Measurements from ENCODE around the gene KIF3B. TPM values are rescaled to one million over a fixed set of nuclear protein-coding genes. Genes with fewer than 3 reads are reported as not detected.
"Not testable (repeated sequence)": the region's sequence is repeated elsewhere in the genome, so short reads cannot be mapped to it uniquely, and the experiment has no call there.

KIF3B gene
- polyA plus RNA-seq, 1 donor (not counting 4 experiments of a cell fraction or from before 2014, with no cell fraction given): 20.3 TPM

- Histone ChIP-seq H3K27me3 (ENCODE audit: control insufficient read depth, extremely low read depth, insufficient read depth, low read length) (no peaks in the 10 kb centered on the region), H3K27ac (ENCODE audit: control insufficient read depth, insufficient read depth, low read length) (no peak overlapping the region), H3K9me1 (ENCODE audit: control insufficient read depth, extremely low read depth, insufficient read depth, low read length) (no peaks in the 10 kb centered on the region), H3K36me3 (ENCODE audit: control insufficient read depth in 2 of 2, extremely low read depth in 1 of 2, insufficient read depth in 2 of 2, low read length in 2 of 2) (no peaks in the 10 kb centered on the region), H3K4me2 (ENCODE audit: control insufficient read depth, extremely low read depth, insufficient read depth, low read depth, low read length) (no peak overlapping the region), H4K20me1 (ENCODE audit: control insufficient read depth, extremely low read depth, insufficient read depth, low read length) (no peaks in the 10 kb centered on the region), H3K4me3 (ENCODE audit: control insufficient read depth in 2 of 3, extremely low read depth in 1 of 3, insufficient read depth in 2 of 3, low read depth in 1 of 3, low read length in 3 of 3) (no peak overlapping the region), H2AFZ (ENCODE audit: control insufficient read depth, low read length) (no peak overlapping the region), H3K9me3 (ENCODE audit: control insufficient read depth, low read depth, low read length) (no peaks in the 10 kb centered on the region), H3K9ac (ENCODE audit: control insufficient read depth, extremely low read depth, insufficient read depth, low read length) (no peak overlapping the region), H3K4me1 (ENCODE audit: control insufficient read depth, extremely low read depth, insufficient read depth, low read length) (no peaks in the 10 kb centered on the region), H3K79me2 (ENCODE audit: control insufficient read depth, insufficient read depth, low read length) (peaks cover 10% of the 10 kb centered on the region)
- DNase-seq (ENCODE audit: low read depth, low spot score): no peak
- TF ChIP-seq CTCF (optimal IDR thresholded peaks at IDR 0.05 in 1 of 3, IDR thresholded peaks at IDR 0.05 in 1 of 3, conservative IDR thresholded peaks at IDR 0.05 in 1 of 3; ENCODE audit: extremely low read depth in 1 of 3, insufficient read depth in 2 of 3, low read length in 3 of 3) (no peak), EZH2 (IDR thresholded peaks at IDR 0.05; ENCODE audit: low read length) (no peak)
- dilution Hi-C loops (cut with MboI; ENCODE audit: extremely low pct_ligation_motif_present, low sequenced_read_pairs): no loop called here
- FAIRE-seq: no peak
Observed at GRCh38 chr20:32380745-32381144, 103.3 kb downstream of the KIF3B start.

- no peaks in the 10 kb centered on the region for H3K9me3 ChIP-seq (ENCODE audit: control insufficient read depth, low read depth, low read length)
- peaks cover 11% of the 10 kb centered on the region for H3K79me2 ChIP-seq (ENCODE audit: control insufficient read depth, insufficient read depth, low read length)
- H3K27me3 ChIP-seq (ENCODE audit: control insufficient read depth, extremely low read depth, insufficient read depth, low read length): no peaks in the 10 kb centered on the region
- dilution Hi-C loops (cut with MboI; ENCODE audit: extremely low pct_ligation_motif_present, low sequenced_read_pairs): no loop called here
- no peak for DNase-seq (ENCODE audit: low read depth, low spot score)
- no peak overlapping the region for H3K4me2 ChIP-seq (ENCODE audit: control insufficient read depth, extremely low read depth, insufficient read depth, low read depth, low read length)
- H3K9me1 ChIP-seq (ENCODE audit: control insufficient read depth, extremely low read depth, insufficient read depth, low read length): no peaks in the 10 kb centered on the region
- H3K4me1 ChIP-seq (ENCODE audit: control insufficient read depth, extremely low read depth, insufficient read depth, low read length): no peaks in the 10 kb centered on the region
- no peak overlapping the region for H3K27ac ChIP-seq (ENCODE audit: control insufficient read depth, insufficient read depth, low read length)
- H2AFZ ChIP-seq (ENCODE audit: control insufficient read depth, low read length): no peak overlapping the region
- H3K4me3 ChIP-seq (ENCODE audit: control insufficient read depth in 2 of 3, extremely low read depth in 1 of 3, insufficient read depth in 2 of 3, low read depth in 1 of 3, low read length in 3 of 3): no peak overlapping the region
- TF ChIP-seq EZH2 (IDR thresholded peaks at IDR 0.05; ENCODE audit: low read length) (no peak), CTCF (optimal IDR thresholded peaks at IDR 0.05 in 1 of 3, IDR thresholded peaks at IDR 0.05 in 1 of 3, conservative IDR thresholded peaks at IDR 0.05 in 1 of 3; ENCODE audit: extremely low read depth in 1 of 3, insufficient read depth in 2 of 3, low read length in 3 of 3) (no peak)
- peaks cover 0 to 1% of the 10 kb centered on the region in 2 experiments for H3K36me3 ChIP-seq (ENCODE audit: control insufficient read depth in 2 of 2, extremely low read depth in 1 of 2, insufficient read depth in 2 of 2, low read length in 2 of 2)
- no peaks in the 10 kb centered on the region for H4K20me1 ChIP-seq (ENCODE audit: control insufficient read depth, extremely low read depth, insufficient read depth, low read length)
- no peak for FAIRE-seq
- H3K9ac ChIP-seq (ENCODE audit: control insufficient read depth, extremely low read depth, insufficient read depth, low read length): no peak overlapping the region
Observed at GRCh38 chr20:32382102-32382950, 104.9 kb downstream of the KIF3B start.

- H3K27ac ChIP-seq (ENCODE audit: control insufficient read depth, insufficient read depth, low read length); H3K9me1 ChIP-seq (ENCODE audit: control insufficient read depth, extremely low read depth, insufficient read depth, low read length); H3K27me3 ChIP-seq (ENCODE audit: control insufficient read depth, extremely low read depth, insufficient read depth, low read length); dilution Hi-C loops (cut with MboI; ENCODE audit: extremely low pct_ligation_motif_present, low sequenced_read_pairs); H3K4me2 ChIP-seq (ENCODE audit: control insufficient read depth, extremely low read depth, insufficient read depth, low read depth, low read length); H3K4me3 ChIP-seq (ENCODE audit: control insufficient read depth in 2 of 3, extremely low read depth in 1 of 3, insufficient read depth in 2 of 3, low read depth in 1 of 3, low read length in 3 of 3); FAIRE-seq; H3K36me3 ChIP-seq (ENCODE audit: control insufficient read depth in 2 of 2, extremely low read depth in 1 of 2, insufficient read depth in 2 of 2, low read length in 2 of 2); H3K9me3 ChIP-seq (ENCODE audit: control insufficient read depth, low read depth, low read length); H4K20me1 ChIP-seq (ENCODE audit: control insufficient read depth, extremely low read depth, insufficient read depth, low read length); H2AFZ ChIP-seq (ENCODE audit: control insufficient read depth, low read length); H3K9ac ChIP-seq (ENCODE audit: control insufficient read depth, extremely low read depth, insufficient read depth, low read length); H3K4me1 ChIP-seq (ENCODE audit: control insufficient read depth, extremely low read depth, insufficient read depth, low read length); DNase-seq (ENCODE audit: low read depth, low spot score): not testable (repeated sequence)
- H3K79me2 ChIP-seq (ENCODE audit: control insufficient read depth, insufficient read depth, low read length): peaks cover 15% of the 10 kb centered on the region
Observed at GRCh38 chr20:32383441-32383840, 106.0 kb downstream of the KIF3B start.

All from keratinocyte (primary cell).